ENCODE data around the gene CROCC2. TPM values are rescaled to one million over a fixed set of nuclear protein-coding genes. Genes with fewer than 3 reads are reported as not detected.

Gene CROCC2
- total RNA-seq, 1 donor from 2014 or later = not detected

DNA sequence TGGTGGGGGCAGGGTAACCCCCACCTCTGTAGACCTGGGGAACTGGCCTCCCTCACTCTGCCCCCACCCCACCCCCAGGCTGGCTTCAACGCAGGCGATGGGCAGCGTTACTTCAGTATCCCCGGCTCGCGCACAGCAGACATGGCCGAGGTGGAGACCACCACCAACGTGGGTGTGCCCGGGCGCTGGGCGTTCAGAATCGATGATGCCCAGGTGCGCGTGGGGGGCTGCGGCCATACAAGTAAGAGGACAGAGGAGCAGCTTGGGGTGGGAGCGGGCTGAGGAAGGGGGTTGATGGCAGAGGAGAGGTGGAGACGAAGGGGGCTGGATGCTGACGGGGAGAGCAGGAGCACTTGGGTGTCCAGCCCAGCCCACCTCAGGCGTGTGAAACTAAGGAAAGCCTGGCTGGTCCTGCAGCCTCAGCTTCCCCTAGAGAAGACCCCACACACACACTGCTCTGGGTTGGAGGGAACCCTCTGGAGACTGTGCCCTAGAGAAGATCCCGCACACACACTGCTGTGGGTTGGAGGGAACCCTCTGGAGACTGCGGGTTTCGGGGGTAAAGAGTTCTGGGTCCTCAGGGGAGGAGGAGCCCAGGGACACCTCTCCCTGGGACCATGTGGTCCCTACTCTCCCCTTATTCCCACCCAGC lies 128.5 kb downstream of the CROCC2 start:
- no peaks in the 10 kb centered on the region for H3K4me1 Mint-ChIP-seq (ENCODE audit: unreplicated experiment)
- no peak overlapping the region for H3K27ac Mint-ChIP-seq (ENCODE audit: unreplicated experiment)
- H3K27me3 Mint-ChIP-seq (ENCODE audit: unreplicated experiment) = peaks cover 17% of the 10 kb centered on the region

DNA sequence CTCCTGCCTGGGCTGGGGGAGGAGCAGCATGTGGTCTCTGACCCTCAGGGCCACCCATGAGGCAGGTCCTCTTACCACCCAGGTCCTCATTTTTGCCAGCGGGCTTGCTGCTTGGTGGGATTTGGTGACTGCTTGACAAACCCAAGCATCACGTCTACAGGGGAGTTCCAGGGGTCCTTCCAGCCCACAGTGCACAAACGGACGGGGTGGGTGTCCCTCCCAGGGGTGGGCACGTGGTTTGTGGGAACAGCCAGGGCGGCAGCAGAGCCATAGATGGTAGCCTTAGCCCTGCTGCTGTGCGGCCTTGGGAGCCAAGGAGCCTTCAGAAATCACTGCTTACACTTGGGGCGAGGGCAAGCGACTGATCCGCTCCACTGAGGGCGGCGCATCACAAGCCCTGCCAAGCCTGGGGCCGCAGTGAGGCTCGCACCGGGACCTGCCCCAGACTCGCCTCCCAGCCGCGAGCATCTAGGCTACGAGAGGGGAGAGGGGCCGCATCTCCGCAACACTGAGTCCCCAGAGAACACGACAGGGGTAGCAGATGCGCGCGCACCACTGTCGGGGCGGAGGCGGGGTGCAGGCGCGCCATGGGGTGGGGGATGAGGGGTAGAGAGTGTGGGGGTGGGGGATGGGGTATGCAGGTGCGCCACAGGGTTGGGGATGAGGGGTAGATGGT lies 129.1 kb downstream of the CROCC2 start:
- Mint-ChIP-seq H3K9me3 (ENCODE audit: unreplicated experiment) (no peaks in the 10 kb centered on the region), H3K4me3 (ENCODE audit: unreplicated experiment) (no peak overlapping the region)

More for the DNA sequence above, 128.5 kb downstream of the CROCC2 start:
- no peak for DNase-seq (ENCODE audit: low spot score)
- Mint-ChIP-seq H3K36me3 (ENCODE audit: low read depth, unreplicated experiment) (no peaks in the 10 kb centered on the region), H3K4me3 (ENCODE audit: unreplicated experiment) (no peak overlapping the region), H3K9me3 (ENCODE audit: unreplicated experiment) (no peaks in the 10 kb centered on the region)
- TF ChIP-seq, protein P1, sequence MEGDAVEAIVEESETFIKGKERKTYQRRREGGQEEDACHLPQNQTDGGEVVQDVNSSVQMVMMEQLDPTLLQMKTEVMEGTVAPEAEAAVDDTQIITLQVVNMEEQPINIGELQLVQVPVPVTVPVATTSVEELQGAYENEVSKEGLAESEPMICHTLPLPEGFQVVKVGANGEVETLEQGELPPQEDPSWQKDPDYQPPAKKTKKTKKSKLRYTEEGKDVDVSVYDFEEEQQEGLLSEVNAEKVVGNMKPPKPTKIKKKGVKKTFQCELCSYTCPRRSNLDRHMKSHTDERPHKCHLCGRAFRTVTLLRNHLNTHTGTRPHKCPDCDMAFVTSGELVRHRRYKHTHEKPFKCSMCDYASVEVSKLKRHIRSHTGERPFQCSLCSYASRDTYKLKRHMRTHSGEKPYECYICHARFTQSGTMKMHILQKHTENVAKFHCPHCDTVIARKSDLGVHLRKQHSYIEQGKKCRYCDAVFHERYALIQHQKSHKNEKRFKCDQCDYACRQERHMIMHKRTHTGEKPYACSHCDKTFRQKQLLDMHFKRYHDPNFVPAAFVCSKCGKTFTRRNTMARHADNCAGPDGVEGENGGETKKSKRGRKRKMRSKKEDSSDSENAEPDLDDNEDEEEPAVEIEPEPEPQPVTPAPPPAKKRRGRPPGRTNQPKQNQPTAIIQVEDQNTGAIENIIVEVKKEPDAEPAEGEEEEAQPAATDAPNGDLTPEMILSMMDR (IDR thresholded peaks at IDR 0.05; ENCODE audit: unreplicated experiment) = no peak

DNA sequence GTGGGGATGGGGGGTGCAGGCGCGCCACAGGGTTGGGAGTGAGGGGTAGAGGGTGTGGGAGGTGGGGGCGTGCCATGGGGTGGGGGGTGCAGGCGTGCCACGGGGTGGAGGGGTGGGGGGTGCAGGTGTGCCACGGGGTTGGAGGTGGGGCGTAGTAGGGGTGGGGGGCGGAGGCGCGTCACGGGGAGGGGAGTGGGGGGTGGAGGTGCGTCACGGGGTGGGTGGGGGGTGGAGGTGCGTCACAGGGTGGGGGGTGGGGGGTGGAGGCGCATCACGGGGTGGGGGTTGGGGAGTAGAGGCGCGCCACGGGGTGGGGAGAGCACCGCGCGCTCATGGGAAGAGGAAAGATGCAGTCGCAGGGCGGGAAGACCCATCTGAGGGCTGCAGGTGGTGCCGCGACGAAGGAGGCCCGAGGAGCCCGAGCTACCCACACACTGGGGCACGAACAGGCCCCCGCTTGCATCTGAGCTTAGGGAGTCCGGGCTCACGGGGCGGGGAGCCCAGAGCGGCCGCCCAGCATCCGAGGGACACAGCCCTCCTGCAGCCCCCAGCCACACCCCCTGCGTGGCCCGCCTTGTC lies 129.8 kb downstream of the CROCC2 start:
- Mint-ChIP-seq H3K9me3 (ENCODE audit: unreplicated experiment) (no peaks in the 10 kb centered on the region), H3K4me3 (ENCODE audit: unreplicated experiment) (no peak overlapping the region), H3K27ac (ENCODE audit: unreplicated experiment) (no peak overlapping the region), H3K27me3 (ENCODE audit: unreplicated experiment) (peaks cover 20% of the 10 kb centered on the region), H3K4me1 (ENCODE audit: unreplicated experiment) (no peaks in the 10 kb centered on the region), H3K36me3 (ENCODE audit: low read depth, unreplicated experiment) (no peaks in the 10 kb centered on the region)
- TF ChIP-seq, protein P1 (IDR thresholded peaks at IDR 0.05; ENCODE audit: unreplicated experiment) = no peak
- no peak for DNase-seq (ENCODE audit: low spot score)

More for the DNA sequence above, 129.1 kb downstream of the CROCC2 start:
- no peak for DNase-seq (ENCODE audit: low spot score)
- H3K27ac Mint-ChIP-seq (ENCODE audit: unreplicated experiment) = no peak overlapping the region
- peaks cover 19% of the 10 kb centered on the region for H3K27me3 Mint-ChIP-seq (ENCODE audit: unreplicated experiment)
- no peaks in the 10 kb centered on the region for H3K36me3 Mint-ChIP-seq (ENCODE audit: low read depth, unreplicated experiment)
- no peaks in the 10 kb centered on the region for H3K4me1 Mint-ChIP-seq (ENCODE audit: unreplicated experiment)
- TF ChIP-seq, protein P1 (IDR thresholded peaks at IDR 0.05; ENCODE audit: unreplicated experiment) = no peak

DNA sequence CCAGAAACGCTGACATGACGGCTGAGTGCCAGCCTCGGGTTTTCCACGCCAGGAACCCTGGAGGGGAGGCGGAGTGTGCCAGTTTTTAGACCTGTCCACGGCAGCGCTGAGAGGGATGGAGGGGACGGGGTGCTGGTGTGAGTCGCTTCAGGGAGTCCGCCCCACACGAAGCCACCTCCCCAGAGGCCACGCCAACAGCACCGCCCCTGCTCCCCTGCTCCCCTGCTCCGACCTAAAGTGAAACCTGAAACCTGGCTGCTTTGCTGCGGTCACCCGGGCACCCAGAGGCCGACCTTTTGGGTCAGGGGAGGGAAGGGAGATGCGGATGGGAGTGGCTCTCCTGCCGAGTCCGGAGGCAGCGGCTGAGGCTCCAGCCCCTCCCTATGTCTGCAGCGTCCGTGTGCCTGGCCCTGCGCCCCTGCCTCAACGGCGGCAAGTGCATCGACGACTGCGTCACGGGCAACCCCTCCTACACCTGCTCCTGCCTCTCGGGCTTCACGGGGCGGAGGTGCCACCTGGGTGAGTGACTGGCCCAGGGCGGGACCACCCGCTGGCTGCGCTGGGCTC lies 130.3 kb downstream of the CROCC2 start:
- DNase-seq (ENCODE audit: low spot score) = no peak
- Mint-ChIP-seq H3K36me3 (ENCODE audit: low read depth, unreplicated experiment) (no peaks in the 10 kb centered on the region), H3K4me3 (ENCODE audit: unreplicated experiment) (no peak overlapping the region), H3K27ac (ENCODE audit: unreplicated experiment) (no peak overlapping the region), H3K27me3 (ENCODE audit: unreplicated experiment) (peaks cover 20% of the 10 kb centered on the region), H3K9me3 (ENCODE audit: unreplicated experiment) (no peaks in the 10 kb centered on the region), H3K4me1 (ENCODE audit: unreplicated experiment) (no peaks in the 10 kb centered on the region)
- TF ChIP-seq, protein P1 (IDR thresholded peaks at IDR 0.05; ENCODE audit: unreplicated experiment) = no peak
